Right lobe of liver (tissue), 6 donors: ENCODE measurements around the gene LRRIQ1. TPM values are rescaled to one million over a fixed set of nuclear protein-coding genes. Genes with fewer than 3 reads are reported as not detected.

Experiments
- ATAC-seq, 4 donors: fragments of 200-7000 bp; cut with Tn5 transposase; one replicate each; pipeline ENCODE4 v1.9.1; 2020; ENCODE audit warnings: mild to moderate bottlenecking in 4 of 4, moderate library complexity in 4 of 4
- DNase-seq, 3 donors: peaks; one replicate each; pipeline ENCODE4 v3.0.0-alpha.2; 2020
- H3K27ac ChIP-seq, 3 donors: fragments of 200-600 bp; one replicate each; pipeline ENCODE4 v1.8.0; 2022
- H3K27me3 ChIP-seq, 2 donors: fragments of 200-600 bp; one replicate each; pipeline ENCODE4 v1.8.0; 2022
- H3K36me3 ChIP-seq, 4 donors: fragments of 200-600 bp; sonication (generic) in 1 of 4; one replicate each; pipeline versions ENCODE4 v1.5.1 to v1.8.0; 2017 to 2022; ENCODE audit warnings: control low read depth in 1 of 4
- H3K4me1 ChIP-seq, 4 donors: fragments of 200-600 bp; sonication (generic) in 1 of 4; one replicate each; pipeline versions ENCODE4 v1.5.1 to v1.8.0; 2017 to 2022; ENCODE audit warnings: control low read depth in 1 of 4
- H3K4me3 ChIP-seq, 3 donors: fragments of 200-600 bp; one replicate each; pipeline ENCODE4 v1.8.0; 2022
- H3K9me3 ChIP-seq, 4 donors: fragments of 200-600 bp; sonication (generic) in 1 of 4; one replicate each; pipeline versions ENCODE4 v1.5.1 to v1.8.0; 2017 to 2022; ENCODE audit warnings: control low read depth in 1 of 4
- POLR2A ChIP-seq: fragments of 450-650 bp; IDR thresholded peaks from one replicate; pipeline ENCODE4 v1.6.1; 2017; ENCODE audit warnings: antibody characterized with exemption, mild to moderate bottlenecking
- WGBS: methylation state at CpG from one replicate; pipeline ENCODE4 v1.1.6; 2018; ENCODE audit warnings: low coverage, low lambda C conversion rate; ENCODE audit not compliant: insufficient coverage; ENCODE audit errors: missing lambda C conversion rate; 5-methylcytosine and 5-hydroxymethylcytosine counted together
- intact Hi-C, 2 donors: fragments of 100-400 bp; cut with DNase I; formaldehyde crosslinking; loops; one replicate each; pipeline versions ENCODE4 v1.11.2 to v1.14.1; 2022
- long read RNA-seq: library from polyadenylated mRNA; unstranded; transcript quantifications from one replicate; pipeline ENCODE4 v2.0.0, GENCODE V29; 2019
- total RNA-seq, 6 experiments: library from RNA; depleted of rRNA in 2 of 6; stranded (reverse); fragments of >200 nt in 2 of 6; fragmentation: NEBNext Ultra II Directional in 3 of 6; extraction: Animal tissue kit (Norgen Biotek cat#: 25700) in 3 of 6; gene quantifications; one replicate each; pipeline versions ENCODE4 v1.1.0 to v1.2.4, GENCODE V29; 2016 to 2023
- TF ChIP-seq, protein P1 (sequence below), 4 donors: fragments of 200-600 bp in 3 of 4; fragments of 450-650 bp in 1 of 4; IDR thresholded peaks; one replicate each; pipeline versions ENCODE4 v1.5.1 to v1.8.0; 2016 to 2022; ENCODE audit warnings: antibody characterized with exemption in 4 of 4, mild to moderate bottlenecking in 2 of 4
- donor health status: DM: no; HTN: yes; CAD: no.
- donor health status: DM: no; HTN: no; CAD: no.
- donor health status: DM: no; HTN: no; CAD: no.
- donor health status: DM: no; HTN: yes; CAD: no.
- donor health status: DM: no; HTN: yes; CAD: no.

Gene LRRIQ1, protein sequence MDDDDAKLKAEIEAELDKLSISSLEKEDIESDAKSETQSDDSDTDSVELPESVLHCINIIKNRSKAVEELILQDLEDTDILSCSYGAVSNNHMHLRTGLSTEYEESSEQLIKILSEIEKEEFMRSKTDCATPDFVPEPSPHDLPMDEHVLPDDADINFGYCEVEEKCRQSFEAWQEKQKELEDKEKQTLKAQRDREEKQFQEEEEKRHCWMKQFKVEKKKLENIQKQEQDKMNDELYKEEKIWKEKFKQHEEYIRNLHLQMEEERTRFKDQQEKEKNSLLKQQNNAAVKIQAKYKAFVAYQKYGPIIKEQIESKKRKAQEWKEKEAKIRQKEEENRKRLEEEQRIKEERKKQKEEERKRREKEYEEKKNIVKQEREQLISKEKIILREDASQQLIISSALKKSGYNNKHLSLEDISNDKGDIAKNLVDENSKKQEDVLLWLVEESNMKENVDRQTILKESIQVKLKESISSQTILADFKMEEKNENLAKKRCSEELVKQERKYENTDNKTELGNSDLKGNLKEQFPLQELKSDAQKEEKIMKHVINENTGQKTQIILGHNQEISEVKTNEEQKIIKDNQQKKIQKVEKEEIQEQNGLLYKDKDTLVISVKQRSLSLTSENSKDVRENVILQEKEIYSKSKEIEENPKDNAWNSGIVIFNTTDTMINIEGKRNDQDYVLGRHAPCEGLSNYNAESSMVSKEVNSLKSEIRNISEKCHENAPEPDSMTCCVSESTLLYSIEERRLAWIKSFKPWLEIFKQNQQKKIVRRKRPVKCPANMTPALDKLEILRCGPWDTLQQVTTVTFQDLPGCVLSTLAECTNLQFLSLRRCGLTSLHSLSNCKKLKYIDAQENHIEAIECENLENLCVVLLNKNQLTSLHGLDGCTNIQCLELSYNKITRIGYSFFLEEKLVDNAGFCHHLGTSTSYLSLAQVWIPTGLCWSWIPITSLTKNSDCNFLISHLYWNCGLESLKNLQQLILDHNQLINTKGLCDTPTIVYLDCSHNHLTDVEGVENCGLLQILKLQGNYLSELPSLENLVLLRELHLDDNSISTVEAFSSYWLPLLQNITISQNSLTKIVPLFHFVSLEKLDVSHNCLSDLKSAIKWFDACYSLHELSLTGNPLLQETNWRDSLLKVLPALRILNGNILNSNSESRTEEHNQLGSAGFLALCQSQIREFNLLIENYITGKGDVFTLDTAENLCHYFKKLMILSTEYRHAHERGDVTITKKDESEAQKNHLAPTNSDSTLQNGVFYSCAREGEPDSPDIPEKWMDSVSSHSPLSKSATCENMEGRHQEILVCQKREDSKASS (N-terminal part only)
- under 1 TPM in 2 of 6 experiments, not detected in 4; 0.04 to 0.23 TPM for total RNA-seq
- long read RNA-seq, result 0 reads

DNA sequence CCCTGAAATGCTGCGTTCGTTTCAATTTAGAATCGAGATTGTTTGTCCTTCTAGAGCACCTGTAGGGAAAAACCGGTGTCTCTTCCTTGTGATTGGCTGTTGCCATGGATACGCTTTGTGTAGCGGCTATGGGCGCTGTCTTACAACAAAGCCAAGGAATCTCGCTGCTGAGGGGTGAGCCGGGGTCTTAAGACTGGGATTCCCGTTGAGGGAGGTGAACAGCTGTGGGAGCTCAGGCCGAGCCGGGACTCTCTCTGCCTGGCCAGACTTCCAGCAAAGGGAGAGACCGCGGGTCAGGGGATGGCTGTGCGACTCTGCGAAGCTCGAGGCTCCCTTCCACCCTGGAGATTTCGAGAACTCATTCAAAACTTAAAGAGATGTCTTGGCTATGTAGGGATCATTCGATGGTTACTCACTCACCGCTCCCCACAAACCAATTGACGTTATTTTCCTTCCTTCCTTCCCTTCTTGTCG lies at the start of gene LRRIQ1, which contains the start of gene TSPAN19:
Gene LRRIQ1, plus strand, starts transcription at position 118 of the 474 bp plus-strand sequence. CDS start 1,826 bp downstream, outside the sequence.
Gene TSPAN19, minus strand, starts transcription at position 44 of the 474 bp plus-strand sequence. CDS start 6,331 bp downstream, outside the sequence.
- ATAC-seq (peak; percentile 55 to 90 (median 77)), DNase-seq (peak; percentile 22 to 54 (median 48))
- H3K4me1 ChIP-seq, result peaks cover 0 to 5% (median 0%) of the 10 kb centered on the region in 4 donors
- no peak for TF ChIP-seq POLR2A
- TF ChIP-seq, protein P1, sequence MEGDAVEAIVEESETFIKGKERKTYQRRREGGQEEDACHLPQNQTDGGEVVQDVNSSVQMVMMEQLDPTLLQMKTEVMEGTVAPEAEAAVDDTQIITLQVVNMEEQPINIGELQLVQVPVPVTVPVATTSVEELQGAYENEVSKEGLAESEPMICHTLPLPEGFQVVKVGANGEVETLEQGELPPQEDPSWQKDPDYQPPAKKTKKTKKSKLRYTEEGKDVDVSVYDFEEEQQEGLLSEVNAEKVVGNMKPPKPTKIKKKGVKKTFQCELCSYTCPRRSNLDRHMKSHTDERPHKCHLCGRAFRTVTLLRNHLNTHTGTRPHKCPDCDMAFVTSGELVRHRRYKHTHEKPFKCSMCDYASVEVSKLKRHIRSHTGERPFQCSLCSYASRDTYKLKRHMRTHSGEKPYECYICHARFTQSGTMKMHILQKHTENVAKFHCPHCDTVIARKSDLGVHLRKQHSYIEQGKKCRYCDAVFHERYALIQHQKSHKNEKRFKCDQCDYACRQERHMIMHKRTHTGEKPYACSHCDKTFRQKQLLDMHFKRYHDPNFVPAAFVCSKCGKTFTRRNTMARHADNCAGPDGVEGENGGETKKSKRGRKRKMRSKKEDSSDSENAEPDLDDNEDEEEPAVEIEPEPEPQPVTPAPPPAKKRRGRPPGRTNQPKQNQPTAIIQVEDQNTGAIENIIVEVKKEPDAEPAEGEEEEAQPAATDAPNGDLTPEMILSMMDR (IDR thresholded peaks at IDR 0.05), result no peak
- H3K27me3 ChIP-seq, result peaks cover 0 to 10% of the 10 kb centered on the region in 2 donors
- no peaks in the 10 kb centered on the region for H3K9me3 ChIP-seq
- H3K36me3 ChIP-seq, result no peaks in the 10 kb centered on the region
- WGBS, result 5% methylated on average over 11 of the region's 22 CpGs
- peak within 1 kb of the TSS; percentile 9 to 56 (median 30) for H3K4me3 ChIP-seq
- intact Hi-C loops, result no loop called here
- H3K27ac ChIP-seq, result no peak within 1 kb of the TSS

DNA sequence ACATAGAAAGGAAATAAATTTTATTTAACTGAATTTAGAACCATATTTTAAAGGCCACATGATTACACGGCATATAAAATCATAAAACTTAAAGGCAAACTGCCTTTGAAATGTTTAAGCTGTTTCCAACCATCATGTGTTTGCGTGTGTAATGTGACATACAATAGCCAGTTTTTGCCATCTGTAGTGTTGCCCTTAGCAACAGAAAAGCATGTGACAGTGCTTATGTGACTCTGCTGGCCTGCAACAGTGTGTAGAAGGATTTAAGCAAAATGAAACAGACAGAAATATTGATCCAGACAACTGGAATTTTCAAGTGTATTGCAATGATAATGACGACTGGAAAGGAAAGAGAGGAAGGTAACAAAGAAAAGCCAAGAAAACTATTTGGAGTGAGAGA lies 49.6 kb upstream of the LRRIQ1 start:
- TF ChIP-seq POLR2A, result no peak
- TF ChIP-seq, protein P1 (IDR thresholded peaks at IDR 0.05), result no peak
- no peaks in the 10 kb centered on the region for H3K27me3 ChIP-seq
- WGBS, result 51% methylated on average over 3 of the region's 3 CpGs
- no peak overlapping the region for H3K4me3 ChIP-seq
- H3K36me3 ChIP-seq, result no peaks in the 10 kb centered on the region
- H3K4me1 ChIP-seq, result no peaks in the 10 kb centered on the region
- intact Hi-C loops, result no loop called here
- H3K9me3 ChIP-seq, result no peaks in the 10 kb centered on the region
- no peak overlapping the region for H3K27ac ChIP-seq
- DNase-seq (no peak), ATAC-seq (no peak)

DNA sequence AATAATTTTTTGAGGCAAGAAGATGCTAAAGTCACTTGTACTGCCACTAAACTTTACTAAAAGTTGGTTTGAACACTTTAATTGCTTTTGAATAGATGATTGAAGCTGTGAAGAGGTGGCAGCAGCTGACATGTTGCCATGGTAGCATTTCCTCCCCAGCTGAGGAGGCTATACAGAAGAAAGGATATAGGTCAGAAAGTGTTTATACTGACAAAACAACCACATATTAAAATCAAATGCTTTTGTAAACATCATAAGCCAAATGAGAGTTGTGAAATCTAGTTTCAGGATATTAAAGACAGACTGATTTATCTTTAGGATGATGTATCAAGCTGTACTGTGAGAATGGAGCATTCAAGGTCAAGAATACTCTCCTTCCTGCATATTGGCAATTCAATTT lies 41.7 kb upstream of the LRRIQ1 start:
- Histone ChIP-seq H3K4me3 (no peak overlapping the region), H3K9me3 (no peaks in the 10 kb centered on the region), H3K36me3 (no peaks in the 10 kb centered on the region), H3K27ac (no peak overlapping the region), H3K4me1 (no peaks in the 10 kb centered on the region), H3K27me3 (no peaks in the 10 kb centered on the region)
- intact Hi-C loops, result no loop called here
- DNase-seq (no peak), ATAC-seq (no peak)
- TF ChIP-seq, protein P1 (IDR thresholded peaks at IDR 0.05), result no peak
- TF ChIP-seq POLR2A, result no peak

DNA sequence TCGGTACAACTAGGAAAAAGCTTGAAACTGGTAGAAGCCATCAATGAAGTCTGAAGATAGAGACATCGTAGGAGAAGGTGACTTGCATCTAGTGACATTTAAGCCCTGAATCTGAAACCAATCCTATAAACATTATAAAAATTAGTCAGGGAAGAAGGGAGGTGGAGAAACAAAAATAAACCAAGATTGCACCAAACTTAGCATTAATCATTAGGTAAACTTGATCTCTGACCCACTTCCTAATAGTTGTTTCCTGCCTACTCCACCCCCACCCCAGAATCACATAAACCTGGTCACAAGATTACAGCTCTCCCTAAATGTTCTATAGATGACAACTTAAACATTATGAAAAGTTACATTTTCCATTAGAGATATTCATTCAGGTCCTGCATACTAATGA lies 40.5 kb upstream of the LRRIQ1 start:
- WGBS, result 44% methylated on average over 2 of the region's 2 CpGs
- ATAC-seq (peak in 1 of 4 donors; percentile 89), DNase-seq (no peak)
- Histone ChIP-seq H3K36me3 (no peaks in the 10 kb centered on the region), H3K4me3 (no peak overlapping the region), H3K27me3 (no peaks in the 10 kb centered on the region), H3K9me3 (no peaks in the 10 kb centered on the region), H3K27ac (no peak overlapping the region), H3K4me1 (no peaks in the 10 kb centered on the region)
- TF ChIP-seq, protein P1 (IDR thresholded peaks at IDR 0.05), result no peak
- no peak for TF ChIP-seq POLR2A
- intact Hi-C loops, result no loop called here
